HG02798 (cell line): ENCODE data around the gene COL26A1.

Experiments used
- ATAC-seq: cut with Tn5 transposase; IDR thresholded peaks from one replicate; pipeline ENCODE4 v1.9.1; 2021; ENCODE audit warnings: mild to moderate bottlenecking; ENCODE audit not compliant: unreplicated experiment, poor library complexity

COL26A1 gene

DNA sequence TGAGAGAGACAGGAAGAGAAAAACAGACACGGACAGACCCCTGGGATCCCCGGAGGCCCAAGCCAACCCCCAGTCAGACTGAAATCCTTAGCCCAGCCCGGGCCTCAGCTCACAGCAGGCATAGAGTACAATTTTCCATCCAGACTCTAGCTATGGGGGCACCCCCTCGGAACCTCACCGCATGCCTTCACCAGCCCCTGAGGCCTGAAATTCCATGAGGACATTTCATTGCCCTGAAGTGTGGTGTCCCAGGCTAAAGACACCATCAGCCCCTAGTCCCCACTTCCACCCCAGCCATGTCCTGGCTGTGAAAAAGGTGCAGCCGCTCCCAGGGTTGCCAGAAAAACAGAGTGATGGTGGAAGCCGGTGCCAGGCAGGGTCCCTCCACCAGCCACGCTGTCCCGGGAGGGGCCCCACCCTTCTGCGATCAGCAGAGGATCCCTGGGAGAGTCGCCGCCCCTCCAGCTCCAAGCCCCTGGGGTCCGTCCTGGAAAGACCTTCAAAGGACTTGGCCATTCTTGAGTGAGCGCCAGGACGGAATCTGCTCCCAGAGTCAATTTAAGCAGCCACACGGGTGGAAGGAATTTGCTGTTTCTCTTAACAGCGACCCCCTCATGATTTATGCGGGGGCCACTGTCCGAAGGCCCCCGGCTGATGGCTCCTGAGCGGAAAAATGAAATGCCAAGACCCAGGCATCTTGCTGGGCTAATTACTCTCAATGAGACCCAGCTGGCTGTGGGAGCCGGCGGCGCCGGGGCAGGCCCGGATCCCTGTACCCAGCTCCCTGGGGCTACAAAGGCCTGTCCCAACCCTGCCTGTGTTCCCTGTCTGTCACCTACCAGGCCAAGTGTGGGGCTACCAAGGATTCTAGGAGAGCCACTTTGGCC lies 243.2 kb downstream of the COL26A1 start:
- ATAC-seq = no peak

DNA sequence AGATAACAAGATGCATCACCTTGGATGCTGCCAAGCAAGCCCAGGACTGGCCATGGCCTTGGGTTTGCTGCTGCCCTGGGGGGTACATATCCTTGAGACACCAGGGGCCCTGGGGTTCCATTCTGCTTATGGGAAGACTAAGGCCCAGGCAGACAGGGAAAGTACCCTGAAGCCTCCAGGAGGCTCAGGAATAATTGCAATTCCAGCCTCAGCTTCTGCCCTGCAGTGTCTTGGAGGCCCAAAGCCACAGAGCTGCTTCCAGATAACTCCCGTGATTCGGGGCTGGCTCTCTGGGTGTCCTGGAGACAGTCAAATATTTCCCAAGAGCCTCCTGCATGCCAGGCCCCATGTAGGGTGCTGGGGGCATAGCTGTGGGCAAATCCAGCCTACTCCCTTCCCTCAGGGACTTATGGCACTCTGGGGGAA lies 243.8 kb downstream of the COL26A1 start:
- ATAC-seq = no peak
